Effector memory CD4-positive, alpha-beta T cell (primary cell): ENCODE data around the gene FDXR.

Experiments used
- DNase-seq, 3 donors: peaks; one replicate each; pipeline ENCODE4 v3.0.0-alpha.2; 2020
- H3K27ac ChIP-seq: 2 replicates; pipeline ENCODE4 v1.7.0; 2013; ENCODE audit warnings: mild to moderate bottlenecking, low read length, moderate library complexity; ENCODE audit not compliant: insufficient read depth, poor library complexity, severe bottlenecking
- H3K27me3 ChIP-seq: replicated peaks from 2 replicates; pipeline ENCODE4 v1.7.0; 2013; ENCODE audit warnings: mild to moderate bottlenecking, low read length; ENCODE audit not compliant: insufficient read depth, control insufficient read depth, poor library complexity, severe bottlenecking
- H3K36me3 ChIP-seq: 2 replicates; pipeline ENCODE4 v1.7.0; 2013; ENCODE audit warnings: mild to moderate bottlenecking, low read length, moderate library complexity; ENCODE audit not compliant: control insufficient read depth, insufficient read depth
- H3K4me1 ChIP-seq: 2 replicates; pipeline ENCODE4 v1.7.0; 2013; ENCODE audit warnings: low read length, mild to moderate bottlenecking; ENCODE audit not compliant: control insufficient read depth, insufficient read depth, poor library complexity, severe bottlenecking
- H3K4me3 ChIP-seq: 2 replicates; pipeline ENCODE4 v1.7.0; 2013; ENCODE audit warnings: low read length, low read depth, mild to moderate bottlenecking; ENCODE audit not compliant: insufficient read depth, poor library complexity, severe bottlenecking
- H3K9me3 ChIP-seq: 2 replicates; pipeline ENCODE4 v1.7.0; 2013; ENCODE audit warnings: mild to moderate bottlenecking, low read length, moderate library complexity; ENCODE audit not compliant: control insufficient read depth

Gene FDXR

DNA sequence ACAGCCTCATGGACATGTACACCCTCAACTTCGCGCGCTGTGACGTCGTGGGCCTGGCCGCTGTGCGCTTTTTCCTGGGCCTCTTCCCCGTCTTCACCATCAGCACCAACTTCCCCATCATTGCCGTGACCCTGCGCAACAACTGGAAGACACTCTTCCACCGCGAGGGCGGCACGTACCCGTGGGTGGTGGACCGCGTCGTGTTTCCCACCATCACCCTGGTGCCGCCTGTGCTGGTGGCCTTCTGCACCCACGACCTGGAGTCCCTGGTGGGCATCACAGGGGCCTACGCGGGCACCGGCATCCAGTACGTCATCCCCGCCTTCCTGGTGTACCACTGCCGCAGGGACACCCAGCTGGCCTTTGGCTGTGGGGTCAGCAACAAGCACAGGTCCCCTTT is 36.6 kb downstream of the FDXR start:
- peaks cover 24% of the 10 kb centered on the region for H3K36me3 ChIP-seq
- no peak for DNase-seq

DNA sequence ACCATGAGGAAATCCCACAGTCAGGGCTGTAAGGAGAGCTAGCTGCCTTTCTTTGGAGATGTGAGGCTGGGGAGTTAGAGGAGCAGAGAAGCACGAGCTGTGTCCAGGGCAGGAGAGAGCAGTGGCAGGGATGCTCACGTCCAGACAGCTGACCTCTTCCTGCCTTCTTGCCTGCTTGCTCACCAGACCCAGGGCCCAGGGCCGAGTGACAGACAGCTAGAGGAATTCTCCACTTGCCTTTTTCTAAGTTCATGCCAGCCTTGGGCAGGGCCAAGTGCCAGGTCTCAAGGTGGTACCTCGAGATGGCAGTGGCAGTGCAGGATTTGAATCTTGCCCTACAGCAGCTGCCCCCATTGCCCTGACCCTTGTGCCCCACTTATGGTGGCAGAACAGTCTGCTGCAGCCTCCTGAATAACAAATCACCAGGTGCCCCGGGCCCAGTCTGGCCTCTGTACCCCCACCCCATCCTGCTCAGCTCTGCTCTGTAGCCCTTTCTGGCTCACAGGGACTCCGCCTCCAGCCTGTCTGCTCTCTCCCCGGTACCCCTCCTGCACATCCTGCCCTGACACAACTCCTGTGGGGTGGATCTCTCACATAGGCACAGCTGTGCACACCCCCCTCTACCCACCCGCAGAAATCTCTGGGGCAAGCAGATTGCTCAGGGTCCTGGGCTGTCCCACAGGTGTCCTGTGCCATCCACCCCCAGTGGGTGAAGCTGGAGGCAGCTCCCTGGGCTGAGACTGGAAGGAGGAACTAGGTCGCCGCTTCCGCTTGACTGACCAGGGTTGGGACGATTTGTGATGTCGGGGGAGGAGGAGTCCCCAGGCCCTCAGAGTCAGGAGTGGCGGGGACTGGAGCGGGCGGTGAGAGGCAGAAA is 39.1 kb downstream of the FDXR start:
- no peak overlapping the region for H3K27ac ChIP-seq
- no peaks in the 10 kb centered on the region for H3K9me3 ChIP-seq
- H3K4me1 ChIP-seq = no peaks in the 10 kb centered on the region
- H3K4me3 ChIP-seq = no peak overlapping the region
- peaks cover 37% of the 10 kb centered on the region for H3K36me3 ChIP-seq
- no peaks in the 10 kb centered on the region for H3K27me3 ChIP-seq
- DNase-seq = no peak

More for the DNA sequence above, 36.6 kb downstream of the FDXR start:
- Histone ChIP-seq H3K4me1 (no peaks in the 10 kb centered on the region), H3K27me3 (no peaks in the 10 kb centered on the region), H3K4me3 (no peak overlapping the region), H3K27ac (no peak overlapping the region), H3K9me3 (no peaks in the 10 kb centered on the region)

DNA sequence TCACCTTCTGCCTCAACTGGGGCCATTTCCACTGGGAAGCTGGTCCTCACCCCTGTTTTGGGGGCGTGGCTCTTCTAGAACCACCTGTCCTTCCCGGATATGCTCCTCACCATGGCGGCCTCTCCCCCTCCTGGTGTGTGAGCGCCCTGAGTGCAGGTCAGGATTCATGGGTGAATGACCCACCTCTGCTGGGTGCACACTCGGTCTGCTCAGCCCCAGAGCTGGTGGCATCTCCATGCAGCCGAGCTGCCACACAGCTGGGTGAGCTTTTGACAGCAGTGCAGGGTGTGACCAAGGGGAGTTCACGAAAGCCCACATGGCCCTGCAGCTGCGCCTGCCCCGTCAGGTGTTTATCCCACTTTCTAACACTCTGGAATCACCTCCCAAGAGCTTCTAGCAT is 40.4 kb downstream of the FDXR start:
- Histone ChIP-seq H3K36me3 (peaks cover 36% of the 10 kb centered on the region), H3K4me3 (no peak overlapping the region)

GRCh38 chr17:74831444-74832146 is 41.2 kb downstream of the FDXR start:
- Histone ChIP-seq H3K27me3 (no peaks in the 10 kb centered on the region), H3K9me3 (no peaks in the 10 kb centered on the region), H3K27ac (no peak overlapping the region), H3K4me3 (no peak overlapping the region), H3K36me3 (peaks cover 36% of the 10 kb centered on the region), H3K4me1 (no peaks in the 10 kb centered on the region)
- no peak for DNase-seq

More for the DNA sequence above, 40.4 kb downstream of the FDXR start:
- Histone ChIP-seq H3K27me3 (no peaks in the 10 kb centered on the region), H3K4me1 (no peaks in the 10 kb centered on the region), H3K27ac (no peak overlapping the region), H3K9me3 (no peaks in the 10 kb centered on the region)
- DNase-seq = no peak

DNA sequence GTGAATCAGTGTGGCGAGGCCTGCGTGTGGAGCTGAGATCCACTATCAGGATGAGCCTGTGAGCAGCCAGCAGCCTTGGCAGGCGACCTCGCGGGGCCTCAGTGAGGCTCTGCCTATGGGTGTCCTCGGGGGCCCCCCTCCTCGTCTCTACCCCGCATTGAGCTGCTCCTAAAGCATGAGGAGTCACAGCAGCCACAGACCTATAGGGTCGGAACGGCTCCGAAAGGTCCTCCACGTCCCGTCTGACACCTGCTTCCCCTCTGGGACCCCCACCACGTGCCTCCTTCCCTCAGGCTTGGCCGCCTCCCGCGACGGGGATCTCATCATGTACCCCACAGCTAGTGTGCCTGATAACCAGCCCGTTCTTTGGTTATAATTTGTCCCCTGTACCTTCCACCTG is 41.9 kb downstream of the FDXR start:
- H3K36me3 ChIP-seq = peaks cover 38% of the 10 kb centered on the region
- no peak overlapping the region for H3K4me3 ChIP-seq
- no peaks in the 10 kb centered on the region for H3K27me3 ChIP-seq
- no peaks in the 10 kb centered on the region for H3K9me3 ChIP-seq
- DNase-seq = no peak
- H3K4me1 ChIP-seq = no peaks in the 10 kb centered on the region
- no peak overlapping the region for H3K27ac ChIP-seq

DNA sequence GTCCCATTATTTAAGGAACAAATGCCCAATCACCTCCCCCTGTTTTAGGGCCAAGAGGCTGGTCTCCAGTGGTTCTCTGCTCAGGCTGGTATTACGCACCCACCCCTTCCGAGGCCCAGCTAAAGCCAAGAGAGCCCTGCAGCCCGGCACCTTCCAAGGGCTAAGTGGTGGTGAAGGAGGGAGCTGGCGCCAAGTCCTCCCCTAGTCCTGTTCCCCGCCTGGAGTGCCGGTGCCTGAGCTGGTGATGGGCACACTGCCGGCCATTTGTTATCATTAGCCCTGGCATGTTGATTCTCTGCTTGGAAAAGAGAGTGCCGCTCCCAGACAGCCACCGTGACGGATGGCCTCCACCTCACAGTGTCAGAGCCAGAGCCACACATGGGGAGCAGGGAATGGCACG is 45.0 kb downstream of the FDXR start:
- DNase-seq = no peak
- H3K36me3 ChIP-seq = peaks cover 39% of the 10 kb centered on the region

GRCh38 chr17:74825952-74826719 is 46.7 kb downstream of the FDXR start:
- H3K4me3 ChIP-seq = no peak overlapping the region
- no peaks in the 10 kb centered on the region for H3K27me3 ChIP-seq
- no peaks in the 10 kb centered on the region for H3K9me3 ChIP-seq
- peaks cover 43% of the 10 kb centered on the region for H3K36me3 ChIP-seq
- DNase-seq = no peak
- H3K27ac ChIP-seq = no peak overlapping the region
- no peaks in the 10 kb centered on the region for H3K4me1 ChIP-seq

More for the DNA sequence above, 45.0 kb downstream of the FDXR start:
- H3K27me3 ChIP-seq = no peaks in the 10 kb centered on the region
- no peak overlapping the region for H3K27ac ChIP-seq
- no peaks in the 10 kb centered on the region for H3K9me3 ChIP-seq
- H3K4me1 ChIP-seq = no peaks in the 10 kb centered on the region
- H3K4me3 ChIP-seq = no peak overlapping the region

DNA sequence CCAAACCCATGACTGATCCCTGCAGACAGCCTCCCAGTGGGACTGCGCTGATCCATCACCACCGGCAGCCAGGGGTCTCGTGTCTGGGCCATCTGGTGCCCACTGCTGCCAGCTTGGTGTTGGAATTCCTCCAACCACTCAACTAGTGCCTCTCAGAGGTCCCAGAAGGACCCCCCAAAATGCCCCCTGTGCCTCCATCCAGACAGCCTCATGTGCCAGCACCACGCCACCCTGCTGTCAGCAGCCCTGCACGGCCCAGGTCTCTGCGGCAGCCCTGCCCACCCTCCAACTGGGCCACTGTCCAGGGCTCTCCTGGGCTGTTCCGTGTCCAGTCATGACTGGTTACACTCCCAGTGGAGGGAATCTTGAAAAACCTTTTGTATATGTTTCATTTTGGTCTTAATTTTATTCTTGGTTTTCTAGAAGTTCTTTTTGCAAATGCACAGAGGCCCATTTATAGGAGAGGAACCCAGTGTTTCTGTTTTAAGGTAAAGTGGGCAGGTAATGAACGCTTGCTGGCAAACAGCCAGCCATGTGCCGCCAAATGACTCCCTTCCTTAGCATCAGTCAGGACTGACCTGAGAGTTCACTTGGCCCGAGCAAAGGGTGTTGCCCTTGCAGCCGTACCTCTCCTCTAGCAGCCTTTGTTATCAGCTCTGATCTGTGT is 47.7 kb downstream of the FDXR start:
- no peaks in the 10 kb centered on the region for H3K27me3 ChIP-seq
- no peak for DNase-seq
- H3K4me1 ChIP-seq = no peaks in the 10 kb centered on the region
- H3K36me3 ChIP-seq = peaks cover 36% of the 10 kb centered on the region
- no peaks in the 10 kb centered on the region for H3K9me3 ChIP-seq
- H3K27ac ChIP-seq = no peak overlapping the region
- no peak overlapping the region for H3K4me3 ChIP-seq

- Histone ChIP-seq H3K4me1 (no peaks in the 10 kb centered on the region), H3K9me3 (no peaks in the 10 kb centered on the region), H3K36me3 (peaks cover 46% of the 10 kb centered on the region), H3K27ac (no peak overlapping the region), H3K4me3 (no peak overlapping the region), H3K27me3 (no peaks in the 10 kb centered on the region)
- no peak for DNase-seq
Measured at GRCh38 chr17:74822939-74823367, 49.8 kb downstream of the FDXR start.
